Measurements from ENCODE around the gene FCRL2.
"Not testable (repeated sequence)": the region's sequence is repeated elsewhere in the genome, so short reads cannot be mapped to it uniquely, and the experiment has no call there.

The FCRL2 gene

DNA sequence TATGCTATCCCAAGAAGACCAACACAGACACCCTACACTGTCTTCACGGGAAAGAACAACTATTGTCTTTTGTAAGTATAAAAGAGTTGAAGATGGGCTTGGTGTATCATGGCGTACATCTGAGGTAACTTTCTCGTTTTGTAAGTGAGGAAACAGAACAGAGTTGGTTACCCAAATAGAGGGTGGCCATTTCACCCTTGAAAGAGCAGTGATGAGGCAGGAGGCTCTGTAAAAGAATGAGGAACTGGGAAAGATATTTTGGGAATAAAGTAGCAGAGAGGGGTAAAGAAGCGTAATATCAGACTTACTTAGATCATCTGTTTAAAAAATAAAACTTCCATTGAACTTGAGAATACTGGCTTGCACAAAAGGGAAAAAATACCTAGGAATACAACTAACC, 18.9 kb downstream of the FCRL2 start:
- H3K4me1 ChIP-seq (ENCODE audit: control insufficient read depth, insufficient read depth, low read length, poor library complexity, severe bottlenecking) = no peaks in the 10 kb centered on the region
- H3K36me3 ChIP-seq (ENCODE audit: control insufficient read depth, insufficient read depth, low read length) = no peaks in the 10 kb centered on the region
- no peak overlapping the region for H3K4me3 ChIP-seq (ENCODE audit: insufficient read depth, low read depth, low read length, poor library complexity, severe bottlenecking)
- H3K27me3 ChIP-seq (replicated peaks; ENCODE audit: control insufficient read depth, insufficient read depth, low read length, poor library complexity, severe bottlenecking) = no peaks in the 10 kb centered on the region
- DNase-seq = no peak
- H3K9me3 ChIP-seq (ENCODE audit: control insufficient read depth, low read length) = no peaks in the 10 kb centered on the region
- no peak overlapping the region for H3K27ac ChIP-seq (ENCODE audit: insufficient read depth, low read length, poor library complexity, severe bottlenecking)

DNA sequence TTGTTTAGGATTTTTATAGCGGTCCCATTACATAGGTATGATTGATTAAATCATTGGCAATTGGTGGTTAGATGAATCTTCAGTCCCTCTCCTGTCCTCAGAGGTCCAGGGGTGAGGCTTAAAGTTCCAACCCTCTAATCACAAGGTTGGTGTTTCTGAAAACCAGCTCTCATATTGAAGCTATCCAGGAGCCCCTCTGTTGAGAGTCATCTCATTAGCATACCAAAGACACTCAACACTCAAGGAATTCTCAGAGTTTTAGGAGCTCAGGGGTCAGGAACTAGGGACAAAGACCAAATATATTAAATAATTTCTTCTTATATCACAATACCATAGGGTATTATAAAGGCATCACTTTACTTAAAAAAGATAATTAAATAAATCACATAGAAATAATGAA, 23.3 kb downstream of the FCRL2 start:
- Histone ChIP-seq H3K36me3 (ENCODE audit: control insufficient read depth, insufficient read depth, low read length) (no peaks in the 10 kb centered on the region), H3K27me3 (replicated peaks; ENCODE audit: control insufficient read depth, insufficient read depth, low read length, poor library complexity, severe bottlenecking) (no peaks in the 10 kb centered on the region), H3K4me1 (ENCODE audit: control insufficient read depth, insufficient read depth, low read length, poor library complexity, severe bottlenecking) (no peaks in the 10 kb centered on the region), H3K27ac (ENCODE audit: insufficient read depth, low read length, poor library complexity, severe bottlenecking) (no peak overlapping the region), H3K4me3 (ENCODE audit: insufficient read depth, low read depth, low read length, poor library complexity, severe bottlenecking) (no peak overlapping the region), H3K9me3 (ENCODE audit: control insufficient read depth, low read length) (no peaks in the 10 kb centered on the region)
- DNase-seq = no peak

DNA sequence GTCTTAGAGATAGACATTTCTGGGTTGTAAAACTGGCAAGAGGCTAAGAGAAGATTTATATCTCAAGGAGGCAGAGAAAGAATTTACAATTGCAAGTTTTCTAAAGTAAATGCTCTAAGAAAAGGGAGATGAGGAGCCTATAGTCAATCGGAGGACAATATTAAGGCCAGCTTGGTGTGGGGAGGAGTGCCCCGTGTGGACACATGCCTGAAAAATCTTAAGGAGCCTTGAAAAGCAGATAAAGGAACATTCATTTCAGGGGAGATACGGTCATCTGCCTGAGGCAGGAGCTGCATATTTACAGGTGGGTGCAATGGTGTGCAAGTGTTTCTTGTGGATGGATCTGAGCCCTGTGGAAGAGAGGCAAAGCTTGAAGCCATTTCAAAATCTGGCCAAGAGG, 25.6 kb downstream of the FCRL2 start:
- Histone ChIP-seq H3K4me1 (ENCODE audit: control insufficient read depth, insufficient read depth, low read length, poor library complexity, severe bottlenecking) (no peaks in the 10 kb centered on the region), H3K36me3 (ENCODE audit: control insufficient read depth, insufficient read depth, low read length) (no peaks in the 10 kb centered on the region), H3K9me3 (ENCODE audit: control insufficient read depth, low read length) (no peaks in the 10 kb centered on the region), H3K27ac (ENCODE audit: insufficient read depth, low read length, poor library complexity, severe bottlenecking) (no peak overlapping the region), H3K27me3 (replicated peaks; ENCODE audit: control insufficient read depth, insufficient read depth, low read length, poor library complexity, severe bottlenecking) (no peaks in the 10 kb centered on the region), H3K4me3 (ENCODE audit: insufficient read depth, low read depth, low read length, poor library complexity, severe bottlenecking) (no peak overlapping the region)
- no peak for DNase-seq

GRCh38 chr1:157748262-157748817, 28.6 kb downstream of the FCRL2 start:
- no peaks in the 10 kb centered on the region for H3K9me3 ChIP-seq (ENCODE audit: control insufficient read depth, low read length)
- no peak for DNase-seq
- no peaks in the 10 kb centered on the region for H3K4me1 ChIP-seq (ENCODE audit: control insufficient read depth, insufficient read depth, low read length, poor library complexity, severe bottlenecking)
- H3K27ac ChIP-seq (ENCODE audit: insufficient read depth, low read length, poor library complexity, severe bottlenecking) = no peak overlapping the region
- no peak overlapping the region for H3K4me3 ChIP-seq (ENCODE audit: insufficient read depth, low read depth, low read length, poor library complexity, severe bottlenecking)
- H3K36me3 ChIP-seq (ENCODE audit: control insufficient read depth, insufficient read depth, low read length) = no peaks in the 10 kb centered on the region
- H3K27me3 ChIP-seq (replicated peaks; ENCODE audit: control insufficient read depth, insufficient read depth, low read length, poor library complexity, severe bottlenecking) = no peaks in the 10 kb centered on the region

- Histone ChIP-seq H3K36me3 (ENCODE audit: control insufficient read depth, insufficient read depth, low read length) (no peaks in the 10 kb centered on the region), H3K4me1 (ENCODE audit: control insufficient read depth, insufficient read depth, low read length, poor library complexity, severe bottlenecking) (no peaks in the 10 kb centered on the region), H3K27me3 (replicated peaks; ENCODE audit: control insufficient read depth, insufficient read depth, low read length, poor library complexity, severe bottlenecking) (no peaks in the 10 kb centered on the region), H3K9me3 (ENCODE audit: control insufficient read depth, low read length) (no peaks in the 10 kb centered on the region), H3K4me3 (ENCODE audit: insufficient read depth, low read depth, low read length, poor library complexity, severe bottlenecking) (no peak overlapping the region), H3K27ac (ENCODE audit: insufficient read depth, low read length, poor library complexity, severe bottlenecking) (no peak overlapping the region)
- DNase-seq = no peak
Measured at GRCh38 chr1:157739229-157739901, 37.6 kb downstream of the FCRL2 start.

GRCh38 chr1:157735991-157736390, 40.9 kb downstream of the FCRL2 start:
- not testable (repeated sequence) for H3K4me3 ChIP-seq (ENCODE audit: insufficient read depth, low read depth, low read length, poor library complexity, severe bottlenecking); H3K27ac ChIP-seq (ENCODE audit: insufficient read depth, low read length, poor library complexity, severe bottlenecking); H3K4me1 ChIP-seq (ENCODE audit: control insufficient read depth, insufficient read depth, low read length, poor library complexity, severe bottlenecking); H3K36me3 ChIP-seq (ENCODE audit: control insufficient read depth, insufficient read depth, low read length); H3K27me3 ChIP-seq (replicated peaks; ENCODE audit: control insufficient read depth, insufficient read depth, low read length, poor library complexity, severe bottlenecking); H3K9me3 ChIP-seq (ENCODE audit: control insufficient read depth, low read length); DNase-seq

DNA sequence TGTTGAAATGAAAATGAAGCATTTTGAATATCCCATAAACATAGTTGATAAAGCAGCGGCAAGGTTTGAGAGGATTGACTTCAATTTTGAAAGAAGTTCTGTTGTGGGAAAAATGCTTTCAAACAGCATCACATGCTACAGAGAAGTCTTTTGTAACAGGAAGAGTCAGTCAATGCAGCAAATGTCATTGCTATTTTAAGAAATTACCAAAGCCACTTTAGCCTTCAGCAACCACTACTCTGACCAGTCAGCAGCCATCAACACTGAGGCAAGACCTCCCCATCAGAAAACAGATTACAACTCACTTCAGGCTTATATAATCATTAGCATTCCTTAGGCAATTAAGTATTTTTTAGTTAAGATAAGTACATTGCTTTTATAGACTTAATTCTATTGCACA, 42.6 kb downstream of the FCRL2 start:
- Histone ChIP-seq H3K27me3 (replicated peaks; ENCODE audit: control insufficient read depth, insufficient read depth, low read length, poor library complexity, severe bottlenecking) (no peaks in the 10 kb centered on the region), H3K36me3 (ENCODE audit: control insufficient read depth, insufficient read depth, low read length) (no peaks in the 10 kb centered on the region), H3K4me3 (ENCODE audit: insufficient read depth, low read depth, low read length, poor library complexity, severe bottlenecking) (no peak overlapping the region), H3K27ac (ENCODE audit: insufficient read depth, low read length, poor library complexity, severe bottlenecking) (no peak overlapping the region), H3K4me1 (ENCODE audit: control insufficient read depth, insufficient read depth, low read length, poor library complexity, severe bottlenecking) (no peaks in the 10 kb centered on the region), H3K9me3 (ENCODE audit: control insufficient read depth, low read length) (no peaks in the 10 kb centered on the region)
- no peak for DNase-seq

DNA sequence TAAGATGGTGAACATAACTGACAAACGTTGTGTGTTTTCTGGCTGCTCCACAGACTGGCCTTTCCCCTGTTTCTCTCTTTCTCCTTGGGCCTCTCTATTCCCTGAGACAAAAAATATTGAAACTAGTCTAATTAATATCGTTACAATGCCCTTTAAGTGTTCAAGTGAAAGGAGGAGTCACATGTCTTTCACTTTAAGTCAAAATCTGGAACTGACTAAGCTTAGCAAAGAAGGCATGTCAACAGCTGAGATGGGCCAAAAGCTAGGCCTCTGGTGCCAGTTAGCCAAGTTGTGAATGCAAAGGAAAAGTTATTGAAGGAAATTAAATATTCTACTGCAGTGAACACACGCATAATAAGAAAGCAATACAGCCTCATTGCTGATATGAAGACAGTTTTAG, 44.2 kb downstream of the FCRL2 start:
- no peak for DNase-seq
- H3K36me3 ChIP-seq (ENCODE audit: control insufficient read depth, insufficient read depth, low read length) = no peaks in the 10 kb centered on the region
- H3K27ac ChIP-seq (ENCODE audit: insufficient read depth, low read length, poor library complexity, severe bottlenecking) = no peak overlapping the region
- H3K4me3 ChIP-seq (ENCODE audit: insufficient read depth, low read depth, low read length, poor library complexity, severe bottlenecking) = no peak overlapping the region
- H3K27me3 ChIP-seq (replicated peaks; ENCODE audit: control insufficient read depth, insufficient read depth, low read length, poor library complexity, severe bottlenecking) = no peaks in the 10 kb centered on the region
- no peaks in the 10 kb centered on the region for H3K9me3 ChIP-seq (ENCODE audit: control insufficient read depth, low read length)
- H3K4me1 ChIP-seq (ENCODE audit: control insufficient read depth, insufficient read depth, low read length, poor library complexity, severe bottlenecking) = no peaks in the 10 kb centered on the region

GRCh38 chr1:157725221-157725577, 51.7 kb downstream of the FCRL2 start:
- Histone ChIP-seq H3K27ac (ENCODE audit: insufficient read depth, low read length, poor library complexity, severe bottlenecking) (no peak overlapping the region), H3K27me3 (replicated peaks; ENCODE audit: control insufficient read depth, insufficient read depth, low read length, poor library complexity, severe bottlenecking) (no peaks in the 10 kb centered on the region), H3K36me3 (ENCODE audit: control insufficient read depth, insufficient read depth, low read length) (no peaks in the 10 kb centered on the region), H3K4me1 (ENCODE audit: control insufficient read depth, insufficient read depth, low read length, poor library complexity, severe bottlenecking) (no peaks in the 10 kb centered on the region), H3K9me3 (ENCODE audit: control insufficient read depth, low read length) (no peaks in the 10 kb centered on the region), H3K4me3 (ENCODE audit: insufficient read depth, low read depth, low read length, poor library complexity, severe bottlenecking) (no peak overlapping the region)
- no peak for DNase-seq

DNA sequence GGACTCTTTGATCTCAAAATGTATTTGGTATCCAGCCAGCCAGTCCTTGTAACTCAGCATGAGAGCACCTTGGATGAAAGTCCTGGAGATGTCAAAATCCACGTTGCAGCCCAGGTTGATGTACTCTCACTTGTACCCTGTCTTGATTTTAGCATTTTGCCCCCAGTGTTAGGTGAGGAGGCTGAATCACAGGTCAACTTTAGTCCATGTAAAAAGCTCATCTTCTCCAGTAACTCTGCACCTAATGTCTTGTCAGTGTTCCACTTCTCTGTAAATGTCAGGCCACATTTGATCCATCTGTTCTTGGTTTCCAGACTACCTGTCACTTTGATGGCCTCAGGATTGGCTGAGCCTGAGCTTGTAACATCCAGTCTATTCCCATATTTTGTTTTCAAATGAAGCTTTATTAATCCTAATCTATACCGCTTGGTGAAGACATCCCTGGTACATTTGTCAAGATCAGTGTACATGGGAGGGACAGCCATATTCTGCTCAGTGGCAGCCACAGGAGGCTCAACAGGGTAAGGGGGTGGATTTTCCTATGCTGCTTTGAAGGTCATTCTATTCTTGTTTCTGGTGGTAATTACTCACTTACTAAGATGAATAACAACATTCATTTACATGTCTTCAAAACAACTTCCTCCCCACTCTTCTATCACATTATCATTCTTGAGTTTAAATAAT, 52.3 kb downstream of the FCRL2 start:
- Histone ChIP-seq H3K4me3 (ENCODE audit: insufficient read depth, low read depth, low read length, poor library complexity, severe bottlenecking) (no peak overlapping the region), H3K36me3 (ENCODE audit: control insufficient read depth, insufficient read depth, low read length) (no peaks in the 10 kb centered on the region), H3K27me3 (replicated peaks; ENCODE audit: control insufficient read depth, insufficient read depth, low read length, poor library complexity, severe bottlenecking) (no peaks in the 10 kb centered on the region), H3K9me3 (ENCODE audit: control insufficient read depth, low read length) (no peaks in the 10 kb centered on the region), H3K4me1 (ENCODE audit: control insufficient read depth, insufficient read depth, low read length, poor library complexity, severe bottlenecking) (no peaks in the 10 kb centered on the region), H3K27ac (ENCODE audit: insufficient read depth, low read length, poor library complexity, severe bottlenecking) (no peak overlapping the region)
- no peak for DNase-seq

All from effector memory CD4-positive, alpha-beta T cell (primary cell).